Measurements from ENCODE around the gene HLA-B. TPM values are rescaled to one million over a fixed set of nuclear protein-coding genes. Genes with fewer than 3 reads are reported as not detected.
A peak's percentile ranks its signal among the peaks of the same experiment; 100 is the strongest.

Gene HLA-B
- total and polyA plus RNA-seq, 2 of the 8 experiments (the other 6 are each of a cell fraction or from before 2014, with no cell fraction given): 154 to 233 TPM

DNA sequence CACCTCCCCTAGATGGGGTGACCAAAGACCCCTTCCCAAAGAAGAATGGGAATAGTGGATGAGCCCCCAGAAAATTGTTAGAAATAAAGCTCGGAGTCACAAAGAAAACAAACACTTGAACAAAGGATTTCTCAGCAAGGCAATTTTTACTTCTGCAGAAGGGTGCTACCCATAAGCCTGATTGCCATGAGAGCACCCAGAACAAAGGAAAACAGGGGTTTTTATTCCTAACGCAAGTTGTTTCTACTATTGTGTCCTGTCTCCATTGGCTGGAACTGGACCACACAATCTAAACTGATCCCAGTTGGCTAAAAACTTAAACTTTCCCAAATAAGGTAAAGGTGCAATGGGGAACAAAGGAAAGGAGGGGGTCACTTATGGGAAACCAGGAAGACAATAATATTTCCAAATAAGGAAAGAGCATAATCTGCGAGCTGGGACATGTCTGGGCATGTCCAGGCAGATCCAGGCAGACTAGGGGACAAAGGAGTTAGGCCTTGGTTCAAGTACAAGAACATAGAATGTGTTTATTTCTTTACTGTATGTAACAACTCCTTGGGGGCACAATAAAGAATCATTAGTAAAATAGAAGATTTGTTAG lies 20.0 kb downstream of the HLA-B start:
- H4K8ac ChIP-seq (ENCODE audit: extremely low read depth, insufficient read depth, low read length): no peak overlapping the region
- H2AFZ ChIP-seq (ENCODE audit: low read length): peak overlapping the region; percentile 28; the same call in 1 of the 2 replicates
- H3K27ac ChIP-seq (ENCODE audit: low read depth, low read length): peak overlapping the region; percentile 29; the same call in 1 of the 2 replicates
- no peak overlapping the region for H4K91ac ChIP-seq (replicated peaks; ENCODE audit: insufficient read length, low read length)
- no peak overlapping the region for H3K14ac ChIP-seq (ENCODE audit: insufficient read length)
- no peak overlapping the region for H3K4ac ChIP-seq (replicated peaks; ENCODE audit: insufficient read length, low read depth, low read length)
- no peak overlapping the region for H3K9ac ChIP-seq (replicated peaks in 1 of 4; ENCODE audit: extremely low read depth in 1 of 4, low read depth in 3 of 4, low read length in 3 of 4)
- ChIA-PET CTCF (ENCODE audit: partially characterized antibody) (interaction anchor here (0.8 kb wide), 1 partner anchor 140 kb away, joined by 3 read pairs; no protein-coding TSS in a partner anchor), POLR2A (ENCODE audit: partially characterized antibody) (interaction anchor here (0.5 to 0.6 kb wide), 2 partner anchors 11 to 175 kb away, joined by 3 read pairs; no protein-coding TSS in a partner anchor)
- H3K27me3 ChIP-seq (replicated peaks in 1 of 4; ENCODE audit: control insufficient read depth in 3 of 4, extremely low read depth in 1 of 4, insufficient read depth in 3 of 4, low read length in 3 of 4): no peaks in the 10 kb centered on the region
- no peak overlapping the region for H3K18ac ChIP-seq (ENCODE audit: extremely low read depth, low read length)
- no peaks in the 10 kb centered on the region for H4K20me1 ChIP-seq (replicated peaks in 1 of 2; ENCODE audit: control insufficient read depth in 1 of 2, insufficient read depth in 2 of 2, low read length in 2 of 2)
- no peaks in the 10 kb centered on the region for H3K79me2 ChIP-seq (ENCODE audit: control insufficient read depth in 1 of 2, insufficient read depth in 2 of 2, low read length in 2 of 2)
- H3K4me1 ChIP-seq (replicated peaks in 1 of 4; ENCODE audit: control insufficient read depth in 3 of 4, insufficient read depth in 4 of 4, low read length in 3 of 4): no peaks in the 10 kb centered on the region
- H3K36me3 ChIP-seq (ENCODE audit: control insufficient read depth in 2 of 4, insufficient read depth in 4 of 4, low read length in 3 of 4): no peaks in the 10 kb centered on the region
- H3K4me3 ChIP-seq (ENCODE audit: extremely low read depth in 1 of 4, insufficient read depth in 2 of 4, low read depth in 3 of 4, low read length in 4 of 4): no peak overlapping the region
- H4K5ac ChIP-seq (ENCODE audit: insufficient read length, low read depth, low read length): no peak overlapping the region
- no peak overlapping the region for H3K23ac ChIP-seq (ENCODE audit: insufficient read length)
- no peak overlapping the region for H3K56ac ChIP-seq (replicated peaks; ENCODE audit: insufficient read length, low read depth, low read length)
- peak; percentile 87 for FAIRE-seq
- 69% methylated on average over 3 of the region's 3 CpGs; no CpG with 5 or more reads in 1 of the 2 experiments for WGBS, 2 experiments (ENCODE audit: extremely low coverage in 1 of 2, insufficient coverage in 1 of 2, insufficient read length in 1 of 2, insufficient replicate concordance in 2 of 2, low coverage in 1 of 2, low lambda C conversion rate in 2 of 2, missing lambda C conversion rate in 1 of 2)
- H2BK5ac ChIP-seq (ENCODE audit: low read depth, low read length): peak overlapping the region; percentile 84; the same call in 1 of the 2 replicates
- H2BK120ac ChIP-seq (replicated peaks; ENCODE audit: low read depth, low read length): no peak overlapping the region
- no peak overlapping the region for H2AK5ac ChIP-seq (ENCODE audit: low read depth, low read length)
- peak; percentile 92 for TF ChIP-seq SRF (IDR thresholded peaks at IDR 0.05; ENCODE audit: low read depth, low read length)
- no peak for TF ChIP-seq JUN (IDR thresholded peaks at IDR 0.05; ENCODE audit: low read depth, low read length)
- no peak for TF ChIP-seq JUND (IDR thresholded peaks at IDR 0.05; ENCODE audit: low read length)
- TF ChIP-seq SIX5 (IDR thresholded peaks at IDR 0.05; ENCODE audit: low read depth, low read length): no peak
- H2BK15ac ChIP-seq (ENCODE audit: low read length): no peak overlapping the region
- H3K79me1 ChIP-seq (ENCODE audit: low read depth, low read length): no peaks in the 10 kb centered on the region
- no peak overlapping the region for H2BK20ac ChIP-seq (ENCODE audit: low read length)
- DNase-seq (ENCODE audit: low read depth in 1 of 2, low spot score in 2 of 2): no peak
- H3K23me2 ChIP-seq (ENCODE audit: low read depth, low read length): no peaks in the 10 kb centered on the region
- no peak overlapping the region for H2BK12ac ChIP-seq (ENCODE audit: low read depth, low read length)
- H3K9me3 ChIP-seq (ENCODE audit: insufficient read depth in 2 of 2, low read depth in 1 of 2, low read length in 1 of 2): peaks cover 14 to 19% of the 10 kb centered on the region in 2 experiments; a peak in 3 of 4 replicates
- H3K4me2 ChIP-seq (ENCODE audit: insufficient read depth in 1 of 2, low read depth in 2 of 2, low read length in 2 of 2): no peak overlapping the region
